Esophagus squamous epithelium (tissue), 5 donors: ENCODE data around the gene HMCN1. TPM values are rescaled to one million over a fixed set of nuclear protein-coding genes. Genes with fewer than 3 reads are reported as not detected.

Experiments
- DNase-seq: peaks from one replicate; lab custom pipeline; 2025; lab: John Stamatoyannopoulos, UW
- H3K27ac ChIP-seq, 4 donors: fragments of 200-600 bp; sonication (generic); one replicate each; pipeline ENCODE4 v1.5.1; 2016 to 2019; ENCODE audit warnings: mild to moderate bottlenecking in 1 of 4
- H3K27me3 ChIP-seq, 4 donors: fragments of 200-600 bp; sonication (generic); 1 replicate in 3 of 4; 2 replicates in 1 of 4; pipeline versions ENCODE4 v1.5.1 to v1.6.0; 2017 to 2021; ENCODE audit warnings: antibody characterized with exemption in 1 of 4
- H3K36me3 ChIP-seq, 3 donors: fragments of 200-600 bp; sonication (generic); one replicate each; pipeline ENCODE4 v1.5.1; 2016 to 2019
- H3K4me1 ChIP-seq, 3 donors: fragments of 200-600 bp; sonication (generic); one replicate each; pipeline ENCODE4 v1.5.1; 2017 to 2019
- H3K4me3 ChIP-seq, 4 donors: fragments of 200-600 bp; sonication (generic); 1 replicate in 3 of 4; 2 replicates in 1 of 4; pipeline ENCODE4 v1.5.1; 2016 to 2019; ENCODE audit warnings: mild to moderate bottlenecking in 2 of 4, moderate library complexity in 1 of 4
- H3K9me3 ChIP-seq, 3 donors: fragments of 200-600 bp; sonication (generic); one replicate each; pipeline ENCODE4 v1.5.1; 2016 to 2019
- POLR2A ChIP-seq, 4 donors: fragments of 450-650 bp; IDR thresholded peaks; one replicate each; pipeline ENCODE4 v1.6.1; 2017; ENCODE audit warnings: antibody characterized with exemption in 4 of 4, mild to moderate bottlenecking in 4 of 4, moderate library complexity in 3 of 4
- WGBS, 2 donors: methylation state at CpG; one replicate each; pipeline ENCODE4 v1.1.5; 2018; 5-methylcytosine and 5-hydroxymethylcytosine counted together
- intact Hi-C: fragments of 100-400 bp; cut with DNase I; formaldehyde crosslinking; loops from one replicate; pipeline ENCODE4 v1.15.0; 2022
- total RNA-seq, 4 donors: library from RNA; depleted of rRNA; stranded (reverse); fragments of >200 nt; gene quantifications; one replicate each; pipeline ENCODE4 v1.1.0, GENCODE V29; 2016
- TF ChIP-seq, protein P1 (sequence below), 6 experiments: fragments of 450-650 bp in 4 of 6; fragments of 200-600 bp in 2 of 6; sonication (generic) in 2 of 6; IDR thresholded peaks; one replicate each; pipeline ENCODE4 v1.5.1; 2016 to 2019; ENCODE audit warnings: antibody characterized with exemption in 6 of 6, mild to moderate bottlenecking in 4 of 6, moderate library complexity in 4 of 6
- donor health status: DM: yes; HTN: yes; CAD: no.

The HMCN1 gene
- 1 to 10 TPM in 3 of 4 donors, under 1 TPM in 1; 0.49 to 6.7 (median 3.3) TPM for total RNA-seq

DNA sequence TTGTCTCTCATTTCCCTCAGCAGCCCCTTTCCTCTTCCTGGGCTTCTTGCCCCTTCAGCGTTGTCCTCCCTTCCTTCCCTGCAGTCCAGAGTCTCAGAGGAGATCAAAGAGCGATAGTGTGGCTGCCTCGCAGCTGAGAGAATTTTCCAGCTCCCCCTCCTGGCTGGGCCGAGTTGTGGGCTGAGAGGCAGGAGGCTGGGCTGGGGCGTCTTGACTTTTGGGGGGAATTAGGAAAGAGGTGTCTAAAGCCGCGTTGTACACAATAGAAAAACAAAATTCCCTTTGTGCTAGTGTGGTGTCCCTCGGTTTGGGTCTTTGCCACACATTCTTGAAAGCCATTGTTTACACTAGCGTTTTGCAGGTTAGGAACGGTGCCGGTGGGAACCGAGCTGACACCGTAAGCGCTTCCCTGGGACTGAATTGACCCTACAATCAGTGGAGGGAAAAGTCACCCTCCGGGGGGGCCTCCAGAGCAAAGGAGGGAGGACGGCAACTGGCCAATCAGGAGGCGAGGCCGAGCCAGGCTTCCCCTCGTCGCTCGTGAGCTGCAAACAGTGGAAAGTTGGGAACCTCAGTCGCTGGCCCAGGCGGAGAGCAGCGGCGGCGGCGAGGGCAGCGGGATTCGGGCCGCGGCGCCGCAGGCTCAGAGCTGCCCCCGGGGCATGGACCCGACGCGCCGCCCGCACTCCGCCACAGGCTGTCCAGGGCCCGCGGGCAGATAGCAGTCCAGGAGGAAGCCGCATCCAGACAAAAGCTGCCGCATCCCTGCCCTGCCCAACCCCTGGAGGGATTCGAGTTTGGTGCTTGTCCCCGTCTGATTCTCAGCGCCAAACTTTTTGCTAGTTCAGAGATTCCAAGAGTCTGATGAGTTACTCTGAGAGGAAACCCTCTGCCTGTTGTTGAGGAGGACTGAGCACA, at the start of gene HMCN1:
Gene HMCN1 (plus strand): TSS at position 574 of the 918 bp plus-strand sequence. CDS start 389 bp downstream, outside the sequence.
- peak in 2 of 4 donors; percentile 55 to 73 for TF ChIP-seq POLR2A (IDR thresholded peaks at IDR 0.05)
- TF ChIP-seq, protein P1, sequence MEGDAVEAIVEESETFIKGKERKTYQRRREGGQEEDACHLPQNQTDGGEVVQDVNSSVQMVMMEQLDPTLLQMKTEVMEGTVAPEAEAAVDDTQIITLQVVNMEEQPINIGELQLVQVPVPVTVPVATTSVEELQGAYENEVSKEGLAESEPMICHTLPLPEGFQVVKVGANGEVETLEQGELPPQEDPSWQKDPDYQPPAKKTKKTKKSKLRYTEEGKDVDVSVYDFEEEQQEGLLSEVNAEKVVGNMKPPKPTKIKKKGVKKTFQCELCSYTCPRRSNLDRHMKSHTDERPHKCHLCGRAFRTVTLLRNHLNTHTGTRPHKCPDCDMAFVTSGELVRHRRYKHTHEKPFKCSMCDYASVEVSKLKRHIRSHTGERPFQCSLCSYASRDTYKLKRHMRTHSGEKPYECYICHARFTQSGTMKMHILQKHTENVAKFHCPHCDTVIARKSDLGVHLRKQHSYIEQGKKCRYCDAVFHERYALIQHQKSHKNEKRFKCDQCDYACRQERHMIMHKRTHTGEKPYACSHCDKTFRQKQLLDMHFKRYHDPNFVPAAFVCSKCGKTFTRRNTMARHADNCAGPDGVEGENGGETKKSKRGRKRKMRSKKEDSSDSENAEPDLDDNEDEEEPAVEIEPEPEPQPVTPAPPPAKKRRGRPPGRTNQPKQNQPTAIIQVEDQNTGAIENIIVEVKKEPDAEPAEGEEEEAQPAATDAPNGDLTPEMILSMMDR (IDR thresholded peaks at IDR 0.05) = peak in 4 of 6 experiments; percentile 11 to 35 (median 18)
- H3K4me1 ChIP-seq = peaks cover 5 to 24% (median 7%) of the 10 kb centered on the region in 3 donors
- no peaks in the 10 kb centered on the region for H3K9me3 ChIP-seq
- peaks cover 0 to 14% (median 0%) of the 10 kb centered on the region in 4 donors for H3K27me3 ChIP-seq
- H3K4me3 ChIP-seq = peak within 1 kb of the TSS; percentile 37 to 75 (median 47)
- intact Hi-C loops = no loop called here
- H3K36me3 ChIP-seq = no peaks in the 10 kb centered on the region
- H3K27ac ChIP-seq = peak within 1 kb of the TSS; percentile 62 to 91 (median 78)
- 3 to 5% methylated on average over 10 to 18 of the region's 47 CpGs for WGBS, 2 donors
- no peak for DNase-seq

DNA sequence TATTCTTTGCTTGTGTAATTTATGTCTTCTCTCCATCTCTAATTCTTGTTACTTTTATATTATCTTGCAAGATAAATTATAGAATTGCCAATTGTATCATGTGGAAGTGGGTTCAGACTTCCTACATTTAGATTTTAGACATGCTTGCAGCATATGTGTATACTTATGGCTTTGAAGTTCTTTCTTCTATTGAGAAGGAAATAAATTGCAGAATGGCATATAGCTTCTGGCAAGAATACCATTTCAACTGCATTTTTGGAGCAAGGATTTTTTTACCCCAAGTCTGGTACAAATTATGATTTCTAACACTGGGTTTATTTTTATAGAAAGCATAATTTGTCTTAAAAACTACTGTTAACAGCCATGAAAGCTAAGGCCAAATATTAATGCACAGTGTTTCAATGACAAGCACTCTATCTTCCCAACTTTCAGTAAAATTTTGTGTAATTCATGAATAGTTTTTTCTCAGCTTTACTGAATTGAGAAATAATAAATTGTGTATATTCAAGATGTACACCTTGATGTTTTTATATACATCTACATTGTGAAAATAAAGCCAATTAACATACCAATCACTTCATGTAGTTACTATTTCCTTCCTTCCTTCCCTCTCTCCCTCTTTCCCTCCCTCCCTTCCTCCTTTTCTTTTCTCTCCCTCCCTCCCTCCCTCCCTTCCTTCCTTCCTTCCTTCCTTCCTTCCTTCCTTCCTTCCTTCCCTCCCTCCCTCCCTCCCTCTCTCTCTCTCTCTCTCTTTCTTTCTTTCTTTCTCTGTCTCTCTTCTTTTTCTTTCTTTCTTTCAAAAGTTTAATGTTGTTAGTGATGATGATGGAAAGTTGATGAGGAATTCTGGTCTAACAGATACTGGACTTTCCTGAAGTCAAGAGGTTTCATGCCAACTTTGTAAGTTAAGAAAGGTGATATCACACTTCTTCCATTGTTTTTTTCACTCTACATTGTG, 47.1 kb upstream of the HMCN1 start:
- Histone ChIP-seq H3K9me3 (no peaks in the 10 kb centered on the region), H3K36me3 (no peaks in the 10 kb centered on the region), H3K27me3 (no peaks in the 10 kb centered on the region), H3K4me3 (no peak overlapping the region), H3K4me1 (no peaks in the 10 kb centered on the region), H3K27ac (no peak overlapping the region)
- DNase-seq = no peak
- TF ChIP-seq, protein P1 (IDR thresholded peaks at IDR 0.05) = no peak
- no peak for TF ChIP-seq POLR2A (IDR thresholded peaks at IDR 0.05)
- intact Hi-C loops = no loop called here

DNA sequence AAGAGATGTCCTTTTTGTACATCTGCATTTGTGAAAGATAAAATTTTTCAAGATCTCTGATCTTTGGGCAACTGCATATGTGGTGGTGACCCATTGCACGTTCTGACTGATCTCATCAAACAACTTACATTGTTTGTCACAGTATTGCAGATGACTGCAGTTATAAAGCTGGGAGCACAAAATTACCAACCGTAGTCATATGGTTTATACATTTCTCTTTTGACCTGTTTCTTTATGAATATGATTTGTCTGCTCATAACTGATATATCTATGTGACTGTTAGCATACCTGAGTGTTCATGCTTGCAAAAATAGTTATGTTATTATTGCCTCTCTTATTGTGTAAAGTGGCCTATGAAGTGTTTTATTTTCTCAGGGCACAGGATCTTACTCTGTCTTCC, 43.7 kb upstream of the HMCN1 start:
- 72 to 75% methylated on average over 2 of the region's 2 CpGs for WGBS, 2 donors
- no peaks in the 10 kb centered on the region for H3K9me3 ChIP-seq
- no peaks in the 10 kb centered on the region for H3K4me1 ChIP-seq
- TF ChIP-seq, protein P1 (IDR thresholded peaks at IDR 0.05) = no peak
- no peak for TF ChIP-seq POLR2A (IDR thresholded peaks at IDR 0.05)
- H3K4me3 ChIP-seq = no peak overlapping the region
- DNase-seq = no peak
- H3K27ac ChIP-seq = no peak overlapping the region
- H3K36me3 ChIP-seq = no peaks in the 10 kb centered on the region
- H3K27me3 ChIP-seq = no peaks in the 10 kb centered on the region
- intact Hi-C loops = no loop called here

DNA sequence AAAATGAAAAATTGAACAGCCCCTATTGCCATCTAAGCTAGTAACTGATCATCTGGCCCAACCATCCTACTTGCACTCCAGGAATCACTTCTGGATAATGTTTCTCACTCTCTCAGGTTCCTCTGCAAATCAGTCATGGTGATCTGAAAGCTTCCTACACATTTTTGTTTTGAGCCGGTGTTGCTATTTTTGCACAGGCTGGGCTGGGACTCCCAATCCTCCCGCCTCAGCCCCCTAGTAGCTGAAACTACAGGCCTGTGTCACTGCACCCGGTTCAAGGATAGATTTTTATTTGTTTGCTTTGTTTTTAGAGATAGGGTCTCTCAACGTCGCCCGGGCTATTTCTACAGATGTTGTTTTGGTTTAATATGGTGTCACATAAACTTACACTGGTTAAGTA, 40.5 kb upstream of the HMCN1 start:
- intact Hi-C loops = no loop called here
- Histone ChIP-seq H3K27ac (peak overlapping the region in 1 of 4 donors; percentile 25), H3K36me3 (no peaks in the 10 kb centered on the region), H3K9me3 (no peaks in the 10 kb centered on the region), H3K4me1 (no peaks in the 10 kb centered on the region), H3K4me3 (peak overlapping the region in 2 of 4 donors; percentile 6 to 48), H3K27me3 (no peaks in the 10 kb centered on the region)
- DNase-seq = no peak
- WGBS, 2 donors = 40 to 72% methylated on average over 6 of the region's 6 CpGs
- TF ChIP-seq POLR2A (IDR thresholded peaks at IDR 0.05) = no peak
- TF ChIP-seq, protein P1 (IDR thresholded peaks at IDR 0.05) = no peak
